ENCODE measurements around the gene GRIP2.

DNA sequence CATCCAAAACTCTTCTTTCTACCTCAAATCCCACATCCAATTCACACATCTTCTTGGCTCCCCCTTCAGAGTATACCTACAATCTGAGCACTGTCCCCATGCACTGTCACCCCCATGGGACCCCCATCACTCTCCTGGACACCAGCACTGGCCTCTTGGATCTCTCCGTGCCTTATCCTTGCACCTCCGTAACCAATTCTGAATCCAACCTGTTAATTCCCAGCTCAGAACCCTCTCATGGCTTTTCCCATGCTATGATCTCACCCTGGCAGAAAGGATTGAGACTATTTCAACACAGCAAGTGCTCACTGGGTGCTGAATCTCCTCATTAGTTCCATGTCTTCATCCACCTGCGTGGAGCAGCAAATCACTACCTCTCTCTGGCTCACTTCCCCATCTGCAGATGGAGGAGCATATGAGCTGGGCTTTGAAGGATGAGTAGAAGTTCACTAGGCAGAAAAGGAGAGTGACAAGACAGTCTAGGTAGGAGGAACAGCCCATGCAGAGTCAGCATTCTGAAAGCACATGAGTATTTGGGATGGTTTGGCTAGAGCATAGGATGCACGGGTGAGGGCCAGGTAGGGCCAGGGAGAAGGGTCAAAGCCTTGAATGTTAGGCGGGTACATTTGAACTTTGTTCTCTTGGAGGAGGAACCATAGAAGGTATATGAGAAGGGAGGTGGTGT is 89.1 kb downstream of the GRIP2 start:
- TF ChIP-seq TCF7L2 (IDR thresholded peaks at IDR 0.05; ENCODE audit: low read depth, low read length) (no peak), JUND (IDR thresholded peaks at IDR 0.05; ENCODE audit: borderline replicate concordance, low read depth, low read length) (no peak), JUND (tag; IDR thresholded peaks at IDR 0.05; ENCODE audit: borderline replicate concordance, low read depth, low read length) (no peak), TAF9B (IDR thresholded peaks at IDR 0.05; ENCODE audit: partially characterized antibody) (no peak), BCLAF1 (IDR thresholded peaks at IDR 0.05; ENCODE audit: borderline replicate concordance in 1 of 2, control insufficient read depth in 1 of 2, low read depth in 2 of 2, low read length in 1 of 2) (no peak), KAT8 (IDR thresholded peaks at IDR 0.05; ENCODE audit: low read depth) (no peak), ZBTB33 (CRISPR knock-in tag; IDR thresholded peaks at IDR 0.05) (no peak), BRD4 (IDR thresholded peaks at IDR 0.05) (no peak), ZBTB49 (CRISPR knock-in tag; IDR thresholded peaks at IDR 0.05; ENCODE audit: borderline replicate concordance) (no peak), SP1 (CRISPR knock-in tag; IDR thresholded peaks at IDR 0.05) (no peak), CTCF (IDR thresholded peaks at IDR 0.05 in 2 of 3, conservative IDR thresholded peaks at IDR 0.05 in 1 of 3; ENCODE audit: insufficient read depth in 2 of 3, low read depth in 1 of 3, low read length in 3 of 3) (no peak), RCOR1 (IDR thresholded peaks at IDR 0.05; ENCODE audit: borderline replicate concordance in 1 of 2, low read depth in 2 of 2, low read length in 2 of 2) (no peak), RAD21 (CRISPR knock-in tag; conservative IDR thresholded peaks at IDR 0.05 in 1 of 2, IDR thresholded peaks at IDR 0.05 in 1 of 2) (no peak), CTCFL (IDR thresholded peaks at IDR 0.05; ENCODE audit: borderline replicate concordance, insufficient read depth, low read depth, low read length, poor library complexity, severe bottlenecking) (no peak), EP300 (IDR thresholded peaks at IDR 0.05; ENCODE audit: low read length) (no peak)

Data from K562 (cell line).